Ammon's horn (tissue), 1 donor: Measurements from ENCODE around the gene EXOC8.
"Not testable (repeated sequence)": the region's sequence is repeated elsewhere in the genome, so short reads cannot be mapped to it uniquely, and the experiment has no call there.

ENCODE experiments used
- DNase-seq: peaks from one replicate; pipeline ENCODE4 v3.0.0-alpha.2; 2016; ENCODE audit warnings: low spot score

Gene EXOC8

GRCh38 chr1:231351816-231352215, 14.2 kb upstream of the EXOC8 start:
- no peak for DNase-seq

- not testable (repeated sequence) for DNase-seq
Measured at GRCh38 chr1:231348856-231349255, 11.2 kb upstream of the EXOC8 start.

- DNase-seq = no peak
Measured at GRCh38 chr1:231348442-231348841, 10.8 kb upstream of the EXOC8 start.

GRCh38 chr1:231347961-231348360, 10.3 kb upstream of the EXOC8 start:
- no peak for DNase-seq

GRCh38 chr1:231340328-231341013, 2.8 kb upstream of the EXOC8 start:
- DNase-seq = no peak

GRCh38 chr1:231338270-231339128, 847 bp upstream of the EXOC8 start, which contains the start of gene SPRTN:
Gene SPRTN (plus strand): TSS chr1:231338293. CDS start chr1:231338384, 91 bp downstream.
- DNase-seq = no peak

GRCh38 chr1:231337043-231337471, 595 bp downstream of the EXOC8 start:
- no peak for DNase-seq

- no peak for DNase-seq
Measured at GRCh38 chr1:231335663-231336602, 1.7 kb downstream of the EXOC8 start.

GRCh38 chr1:231334952-231335351, 2.7 kb downstream of the EXOC8 start:
- DNase-seq = no peak

GRCh38 chr1:231334079-231334666, 3.5 kb downstream of the EXOC8 start:
- DNase-seq = no peak

GRCh38 chr1:231332761-231333160, 4.9 kb downstream of the EXOC8 start:
- no peak for DNase-seq

GRCh38 chr1:231329483-231329882, 8.2 kb downstream of the EXOC8 start:
- DNase-seq = no peak

GRCh38 chr1:231327617-231328016, 10.0 kb downstream of the EXOC8 start:
- DNase-seq = no peak

GRCh38 chr1:231326248-231326647, 11.4 kb downstream of the EXOC8 start:
- DNase-seq = no peak

GRCh38 chr1:231324660-231325059, 13.0 kb downstream of the EXOC8 start:
- no peak for DNase-seq

GRCh38 chr1:231322880-231323530, 14.6 kb downstream of the EXOC8 start:
- no peak for DNase-seq

- no peak for DNase-seq
Measured at GRCh38 chr1:231319080-231319479, 18.6 kb downstream of the EXOC8 start.

GRCh38 chr1:231318568-231318967, 19.1 kb downstream of the EXOC8 start:
- DNase-seq = no peak

GRCh38 chr1:231318015-231318355, 19.7 kb downstream of the EXOC8 start:
- DNase-seq = no peak

GRCh38 chr1:231317306-231318014, 20.2 kb downstream of the EXOC8 start:
- DNase-seq = no peak

GRCh38 chr1:231315887-231316286, 21.8 kb downstream of the EXOC8 start:
- no peak for DNase-seq
